Skin epidermis (tissue), 12 donors: ENCODE results near the gene TBC1D2B.

Experiments
- H3K27ac ChIP-seq, 21 experiments: fragments of 200-600 bp; sonication (generic) in 11 of 21; one replicate each; pipeline ENCODE4 v1.5.0; 2020; ENCODE audit warnings: mild to moderate bottlenecking in 3 of 21, inconsistent platforms in 2 of 21, moderate library complexity in 2 of 21
- H3K4me3 ChIP-seq, 7 experiments: fragments of 200-600 bp; sonication (generic) in 2 of 7; one replicate each; pipeline ENCODE4 v1.5.0; 2020; ENCODE audit warnings: inconsistent platforms in 2 of 7, mild to moderate bottlenecking in 2 of 7, moderate library complexity in 1 of 7

The TBC1D2B gene

DNA sequence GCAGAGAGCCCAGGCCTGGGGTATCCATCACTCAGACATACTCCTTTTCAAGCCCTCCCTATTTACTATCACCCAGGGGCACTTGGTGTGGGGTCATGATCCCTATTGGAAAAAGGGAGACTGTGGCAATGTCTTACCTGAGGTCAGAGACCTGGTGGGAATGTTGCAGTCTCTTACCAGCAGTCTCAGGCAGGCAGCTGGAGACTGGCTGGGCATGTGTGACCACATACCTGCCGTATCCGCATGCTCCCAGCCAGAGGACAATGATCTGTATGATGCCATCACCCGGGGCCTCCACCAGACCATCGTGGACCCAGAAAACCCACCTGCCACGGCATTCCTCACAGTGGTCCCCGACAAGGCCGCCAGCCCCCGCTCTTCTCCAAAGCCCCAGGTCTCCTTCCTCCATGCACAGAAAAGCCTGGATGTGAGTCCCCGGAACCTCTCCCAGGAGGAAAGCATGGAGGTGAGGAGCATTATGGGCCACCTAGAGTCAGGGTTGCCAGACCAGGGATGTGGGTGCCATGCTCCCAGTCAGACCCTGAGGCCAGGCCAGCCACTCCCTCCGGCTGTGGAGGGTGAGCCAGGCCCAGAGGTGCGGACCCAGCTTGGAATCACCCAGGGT is 20.7 kb upstream of the TBC1D2B start:
- Histone ChIP-seq H3K27ac (no peak overlapping the region), H3K4me3 (no peak overlapping the region)

- Histone ChIP-seq H3K4me3 (no peak overlapping the region), H3K27ac (no peak overlapping the region)
These were observed 20.2 kb upstream of the TBC1D2B start for GRCh38 chr15:78097667-78098066.

DNA sequence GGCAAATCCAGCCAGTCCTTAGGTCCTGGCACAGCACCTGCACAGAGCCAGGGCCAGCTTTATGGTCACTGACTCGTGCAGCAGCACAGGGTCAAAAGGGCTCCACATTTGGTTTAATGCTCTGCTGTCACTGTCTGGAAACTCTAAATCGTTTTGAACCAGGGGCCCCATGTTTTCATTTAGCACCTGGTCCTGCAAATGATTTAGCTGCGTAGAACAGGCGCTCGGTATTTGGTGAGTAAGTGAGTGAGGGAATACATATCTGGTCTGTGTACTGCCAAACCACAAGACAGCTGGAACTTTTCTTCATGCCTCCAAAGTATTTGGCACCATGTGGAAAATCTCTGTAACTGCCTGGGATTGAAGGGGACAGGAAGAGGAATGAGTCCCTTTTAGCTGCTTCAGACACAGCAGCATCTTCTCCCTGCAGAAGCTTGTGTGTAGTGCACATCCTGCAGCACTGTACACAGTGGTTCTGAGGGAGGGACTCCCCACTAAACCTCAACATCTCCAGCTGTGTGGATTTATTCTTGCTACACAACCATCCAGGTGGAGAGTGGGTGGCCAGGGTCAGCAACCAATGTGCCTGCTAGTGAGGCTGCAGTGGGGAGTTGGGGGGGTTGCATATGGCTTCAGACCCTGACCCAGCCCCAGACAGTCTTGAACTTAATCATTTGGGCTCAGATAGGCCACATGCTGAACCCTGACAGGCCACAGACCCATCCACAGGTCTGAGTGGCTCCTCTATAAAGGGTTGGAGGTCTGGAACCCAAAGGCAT is 15.9 kb upstream of the TBC1D2B start:
- Histone ChIP-seq H3K4me3 (no peak overlapping the region), H3K27ac (no peak overlapping the region)

DNA sequence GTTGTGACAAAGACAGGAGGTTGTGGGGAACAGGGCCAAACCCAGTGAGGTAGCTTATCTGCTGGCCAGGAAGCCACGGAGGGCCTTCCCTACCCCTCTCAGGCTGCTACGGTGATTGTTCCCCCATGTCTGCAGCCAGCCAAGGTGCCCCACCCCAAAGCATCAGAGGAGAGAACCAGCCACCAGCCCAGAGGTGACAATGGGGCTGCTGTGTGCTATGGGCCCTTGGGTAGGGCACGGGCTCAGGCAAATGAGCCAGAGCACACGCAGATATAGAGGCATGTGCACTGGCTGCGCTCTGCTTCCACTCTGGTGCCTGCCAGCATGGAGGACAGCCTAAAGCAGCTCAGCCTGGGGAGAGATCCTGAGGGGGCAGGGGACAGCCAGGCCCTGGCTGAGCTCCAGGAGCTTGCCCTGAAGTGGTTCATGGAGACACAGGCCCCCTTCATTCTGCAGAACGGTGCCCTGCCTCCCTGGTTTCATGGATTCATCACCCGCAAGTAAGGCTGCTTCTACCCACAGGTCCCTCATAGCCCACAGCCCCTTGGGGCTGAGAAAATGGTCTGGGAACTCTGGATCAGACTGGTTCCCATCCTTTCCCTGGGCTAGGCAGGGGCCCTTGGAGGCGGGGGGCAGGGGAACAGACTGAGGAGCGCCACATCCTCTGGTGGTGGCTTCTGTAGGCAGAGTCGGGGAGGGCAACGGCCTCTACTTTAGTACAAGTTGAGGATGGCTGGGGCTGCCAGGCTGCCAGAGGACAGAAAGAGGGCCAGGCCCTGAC is 14.9 kb upstream of the TBC1D2B start, which contains the start of gene SH2D7:
TSS of gene SH2D7 (plus strand) at position 301 of the 781 bp plus-strand sequence. CDS start at position 325, 24 bp downstream.
- Histone ChIP-seq H3K4me3 (no peak within 1 kb of the TSS), H3K27ac (no peak within 1 kb of the TSS)

DNA sequence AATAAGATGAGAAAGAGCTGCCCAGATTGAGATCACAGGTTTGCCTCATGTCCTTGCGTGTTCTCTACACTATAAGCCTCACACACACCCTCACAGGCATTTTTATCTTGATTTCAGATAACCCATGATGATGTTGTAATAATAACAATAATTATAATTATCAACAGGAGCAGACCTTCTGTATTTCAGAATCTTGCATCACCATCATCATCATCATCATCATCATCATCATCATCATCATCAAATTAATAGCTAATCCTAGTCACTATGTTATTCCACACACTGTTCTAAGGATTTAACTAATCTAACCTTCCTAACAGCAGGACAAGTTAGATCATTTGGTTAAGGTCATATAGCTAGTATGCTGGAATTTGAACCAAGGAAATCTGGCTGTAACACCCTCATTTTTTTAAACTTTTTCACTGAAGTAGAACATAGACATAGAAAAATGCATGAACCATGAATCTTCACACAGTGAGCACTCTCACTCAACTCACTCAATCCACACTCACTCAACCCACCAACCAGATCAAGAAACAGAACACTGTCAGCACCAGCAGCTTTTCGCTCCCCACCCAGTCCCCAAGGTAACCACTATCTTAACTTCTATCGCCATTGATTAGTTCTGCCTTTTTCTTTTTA is 13.0 kb upstream of the TBC1D2B start:
- no peak overlapping the region for H3K4me3 ChIP-seq
- H3K27ac ChIP-seq: no peak overlapping the region

- no peak overlapping the region for H3K4me3 ChIP-seq
- peak overlapping the region in 3 of 21 experiments; percentile 7 to 38 (median 9) for H3K27ac ChIP-seq
These were observed 11.2 kb upstream of the TBC1D2B start for GRCh38 chr15:78088773-78089080.

DNA sequence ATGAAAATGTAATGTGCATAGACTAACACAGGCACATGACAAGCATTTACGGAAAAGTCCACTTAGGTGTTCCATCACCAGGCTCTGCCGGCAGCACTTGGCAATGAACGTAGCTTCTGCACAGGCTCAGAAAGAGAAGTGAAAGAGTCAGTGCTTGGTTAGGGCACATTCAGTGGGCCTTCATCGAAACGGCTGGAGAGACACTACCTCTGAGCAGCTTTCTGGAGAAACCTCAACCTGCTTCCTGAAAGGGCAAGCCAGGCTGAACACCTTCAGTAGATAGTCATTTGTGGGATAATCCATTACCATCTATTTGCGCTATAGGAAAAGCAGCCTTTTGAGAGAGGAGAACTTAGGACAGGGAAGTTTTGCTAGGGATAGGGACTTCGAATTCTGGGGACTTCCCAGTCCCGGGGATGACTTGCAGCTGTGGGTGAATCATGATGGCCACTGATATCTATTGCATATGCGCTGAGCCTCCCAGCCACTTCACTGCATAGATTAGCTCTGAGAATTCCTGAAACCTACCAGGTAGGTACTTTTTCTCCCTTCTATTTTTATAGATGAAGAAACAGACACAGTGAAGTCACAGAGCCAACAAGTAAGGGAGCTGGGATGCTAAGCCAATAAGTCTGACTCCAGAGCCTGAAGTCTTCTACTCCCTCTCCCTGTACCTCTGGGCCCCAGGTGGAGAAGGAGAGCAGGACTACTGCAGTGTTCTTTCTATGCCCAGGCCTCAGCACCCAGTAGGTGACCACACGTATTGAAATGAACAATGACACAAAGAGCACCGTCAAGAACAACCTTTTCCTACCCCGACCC is 10.7 kb upstream of the TBC1D2B start:
- H3K27ac ChIP-seq: peak overlapping the region in 4 of 21 experiments; percentile 7 to 39 (median 24)

GRCh38 chr15:78085928-78086327 is 8.4 kb upstream of the TBC1D2B start:
- Histone ChIP-seq H3K27ac (no peak overlapping the region), H3K4me3 (no peak overlapping the region)

More for the DNA sequence above, 10.7 kb upstream of the TBC1D2B start:
- no peak overlapping the region for H3K4me3 ChIP-seq

GRCh38 chr15:78084449-78084750 is 6.9 kb upstream of the TBC1D2B start:
- Histone ChIP-seq H3K27ac (peak overlapping the region in 1 of 21 experiments; percentile 27), H3K4me3 (no peak overlapping the region)

- Histone ChIP-seq H3K27ac (peak overlapping the region in 1 of 21 experiments; percentile 27), H3K4me3 (no peak overlapping the region)
These were observed 6.4 kb upstream of the TBC1D2B start for GRCh38 chr15:78083687-78084448.

DNA sequence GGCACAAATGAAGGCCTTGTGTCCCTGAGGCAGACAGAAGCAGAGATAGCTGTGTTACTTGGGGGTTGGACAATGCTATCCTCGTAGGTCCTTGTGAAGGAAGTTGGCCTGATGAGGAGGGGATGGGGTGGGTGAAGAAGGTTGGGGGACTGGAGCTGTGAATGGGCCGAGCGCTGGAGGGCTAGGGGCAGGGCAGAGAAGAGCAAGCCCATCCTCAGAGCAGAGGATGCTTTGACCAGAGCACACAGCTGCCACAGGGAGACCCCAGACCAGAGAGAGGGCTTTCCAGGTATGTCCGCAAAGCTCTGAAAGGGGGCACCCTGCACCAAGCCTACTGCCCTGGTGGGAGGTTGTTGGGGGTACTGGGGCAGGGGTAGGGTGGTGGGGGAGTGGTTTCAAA is 5.7 kb upstream of the TBC1D2B start:
- H3K4me3 ChIP-seq: no peak overlapping the region
- H3K27ac ChIP-seq: peak overlapping the region in 4 of 21 experiments; percentile 11 to 49 (median 26)

- H3K27ac ChIP-seq: peak overlapping the region in 5 of 21 experiments; percentile 2 to 49 (median 14)
These were observed 5.2 kb upstream of the TBC1D2B start for GRCh38 chr15:78082743-78083110.

DNA sequence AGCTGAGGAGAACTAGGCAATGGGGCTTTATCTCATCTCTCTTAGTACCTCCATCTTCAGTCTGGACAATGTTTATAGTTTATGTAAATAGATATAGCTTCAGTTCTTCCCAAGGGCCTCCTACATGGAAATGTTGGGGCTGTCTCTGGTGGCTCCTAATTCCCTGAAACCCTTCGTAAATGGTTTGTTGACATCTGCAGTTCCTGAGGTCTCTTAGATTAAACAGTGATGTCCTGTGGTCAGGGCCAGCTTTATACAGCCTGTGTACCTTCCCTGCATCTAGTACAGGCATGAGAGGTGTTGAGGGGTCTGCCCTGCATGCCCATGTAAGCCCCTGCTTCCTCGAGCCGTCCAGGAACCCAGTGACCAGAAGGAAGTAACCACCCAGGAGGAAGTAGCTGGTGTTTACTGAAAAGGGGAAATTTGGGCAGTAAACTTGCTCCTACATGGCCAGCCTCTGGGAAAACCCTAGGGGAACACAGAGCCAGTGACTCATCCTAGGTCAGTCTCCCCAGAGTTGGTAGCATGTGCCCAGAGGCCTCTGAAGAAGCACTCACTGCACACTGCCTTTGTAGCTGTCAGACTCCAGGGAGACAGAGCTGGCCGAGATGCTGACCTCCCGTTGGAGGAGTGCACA is 4.7 kb upstream of the TBC1D2B start:
- no peak overlapping the region for H3K4me3 ChIP-seq
- peak overlapping the region in 8 of 21 experiments; percentile 2 to 60 (median 38) for H3K27ac ChIP-seq

More at GRCh38 chr15:78082743-78083110, 5.2 kb upstream of the TBC1D2B start:
- no peak overlapping the region for H3K4me3 ChIP-seq

GRCh38 chr15:78080088-78080460 is 2.6 kb upstream of the TBC1D2B start:
- H3K27ac ChIP-seq: no peak overlapping the region

GRCh38 chr15:78079298-78080087 is 2.0 kb upstream of the TBC1D2B start:
- H3K27ac ChIP-seq: peak overlapping the region in 1 of 21 experiments; percentile 16
- no peak overlapping the region for H3K4me3 ChIP-seq

More at GRCh38 chr15:78080088-78080460, 2.6 kb upstream of the TBC1D2B start:
- no peak overlapping the region for H3K4me3 ChIP-seq

DNA sequence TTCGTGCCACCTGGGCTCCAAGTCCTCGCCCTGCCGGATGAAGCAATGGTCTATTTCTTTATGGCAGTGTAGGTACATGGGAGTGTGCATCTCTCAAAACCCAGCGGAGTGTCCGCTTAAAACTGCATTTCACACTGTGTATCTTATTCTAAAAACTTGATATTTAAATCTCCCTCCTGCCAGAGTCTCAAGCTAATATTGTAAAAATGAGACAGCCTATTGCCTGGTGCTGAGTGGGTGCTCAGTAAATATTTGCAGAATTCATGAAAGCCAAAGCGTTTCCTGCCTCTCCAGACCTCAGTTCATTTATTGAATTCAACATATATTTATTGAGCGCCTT is 330 bp upstream of the TBC1D2B start:
- peak overlapping the region; percentile 58 to 94 (median 72) for H3K4me3 ChIP-seq
- H3K27ac ChIP-seq: peak overlapping the region in 17 of 21 experiments; percentile 30 to 98 (median 87)
